Measurements from ENCODE around the gene GPER1.
"Not testable (repeated sequence)": the region's sequence is repeated elsewhere in the genome, so short reads cannot be mapped to it uniquely, and the experiment has no call there.

Gene GPER1

GRCh38 chr7:1070544-1071011, 17.3 kb upstream of the GPER1 start:
- no peak for DNase-seq (ENCODE audit: low read depth)

GRCh38 chr7:1071731-1072254, 16.1 kb upstream of the GPER1 start:
- DNase-seq (ENCODE audit: low read depth): no peak

GRCh38 chr7:1073142-1073977, 14.6 kb upstream of the GPER1 start:
- no peak for DNase-seq (ENCODE audit: low read depth)

- not testable (repeated sequence) for DNase-seq (ENCODE audit: low read depth)
These were observed 13.9 kb upstream of the GPER1 start for GRCh38 chr7:1074018-1074417.

- no peak for DNase-seq (ENCODE audit: low read depth)
These were observed 13.1 kb upstream of the GPER1 start for GRCh38 chr7:1074593-1075431.

GRCh38 chr7:1076184-1077072, 11.5 kb upstream of the GPER1 start:
- no peak for DNase-seq (ENCODE audit: low read depth)

GRCh38 chr7:1078519-1078918, 9.4 kb upstream of the GPER1 start:
- no peak for DNase-seq (ENCODE audit: low read depth)

GRCh38 chr7:1078985-1079384, 8.9 kb upstream of the GPER1 start:
- DNase-seq (ENCODE audit: low read depth): no peak

- no peak for DNase-seq (ENCODE audit: low read depth)
These were observed 8.4 kb upstream of the GPER1 start for GRCh38 chr7:1079546-1079945.

- DNase-seq (ENCODE audit: low read depth): no peak
These were observed 7.5 kb upstream of the GPER1 start for GRCh38 chr7:1080252-1080920.

- no peak for DNase-seq (ENCODE audit: low read depth)
These were observed 7.0 kb upstream of the GPER1 start for GRCh38 chr7:1080921-1081255.

GRCh38 chr7:1081336-1081735, 6.6 kb upstream of the GPER1 start:
- no peak for DNase-seq (ENCODE audit: low read depth)

- DNase-seq (ENCODE audit: low read depth): no peak
These were observed 5.9 kb upstream of the GPER1 start for GRCh38 chr7:1081931-1082401.

GRCh38 chr7:1083729-1084657, 3.9 kb upstream of the GPER1 start:
- no peak for DNase-seq (ENCODE audit: low read depth)

GRCh38 chr7:1085266-1085665, 2.6 kb upstream of the GPER1 start:
- no peak for DNase-seq (ENCODE audit: low read depth)

GRCh38 chr7:1085910-1086421, 1.9 kb upstream of the GPER1 start:
- DNase-seq (ENCODE audit: low read depth): no peak

- DNase-seq (ENCODE audit: low read depth): peak; percentile 63
These were observed 1.1 kb upstream of the GPER1 start for GRCh38 chr7:1086588-1087464.

GRCh38 chr7:1087465-1087814, 473 bp upstream of the GPER1 start:
- DNase-seq (ENCODE audit: low read depth): no peak

GRCh38 chr7:1090236-1090635, 2.3 kb downstream of the GPER1 start:
- no peak for DNase-seq (ENCODE audit: low read depth)
